Astrocyte (in vitro differentiated cells and primary cell): ENCODE results near the gene SPNS3. TPM values are rescaled to one million over a fixed set of nuclear protein-coding genes. Genes with fewer than 3 reads are reported as not detected.

Source experiments
- DNase-seq: peaks from one replicate; pipeline ENCODE4 v3.0.0-alpha.2; 2010; ENCODE audit warnings: low read depth
- FAIRE-seq: peaks from 2 replicates; lab custom pipeline; 2011; peaks lifted over from hg19 to GRCh38; lab: Jason Lieb, UNC
- H2AFZ ChIP-seq: 2 replicates; pipeline ENCODE4 v1.6.0; 2012; ENCODE audit warnings: low read depth, low read length, inconsistent platforms
- H3K27ac ChIP-seq: 2 replicates; pipeline ENCODE4 v1.5.1; 2011; ENCODE audit warnings: low read depth, low read length, inconsistent platforms
- H3K27me3 ChIP-seq: 2 replicates; pipeline ENCODE4 v1.6.0; 2011; ENCODE audit warnings: low read length, inconsistent platforms; ENCODE audit not compliant: insufficient read depth
- H3K36me3 ChIP-seq: 2 replicates; pipeline ENCODE4 v1.5.1; 2011; ENCODE audit warnings: low read length, inconsistent platforms; ENCODE audit not compliant: insufficient read depth
- H3K4me1 ChIP-seq: 2 replicates; pipeline ENCODE4 v1.5.1; 2011; ENCODE audit warnings: low read length, inconsistent platforms; ENCODE audit not compliant: insufficient read depth
- H3K4me2 ChIP-seq: 2 replicates; pipeline ENCODE4 v1.6.0; 2012; ENCODE audit warnings: low read length, inconsistent platforms
- H3K4me3 ChIP-seq: 2 replicates; pipeline ENCODE4 v1.5.1; 2011; ENCODE audit warnings: low read depth, mild to moderate bottlenecking, low read length, inconsistent platforms; ENCODE audit not compliant: insufficient read depth
- H3K79me2 ChIP-seq: 2 replicates; pipeline ENCODE4 v1.6.0; 2012; ENCODE audit warnings: mild to moderate bottlenecking, low read length, inconsistent platforms; ENCODE audit not compliant: insufficient read depth
- H3K9ac ChIP-seq: 2 replicates; pipeline ENCODE4 v1.6.0; 2012; ENCODE audit warnings: mild to moderate bottlenecking, low read length, inconsistent platforms
- H3K9me3 ChIP-seq: 2 replicates; pipeline ENCODE4 v1.5.1; 2012; ENCODE audit warnings: low read depth, mild to moderate bottlenecking, low read length, inconsistent platforms; ENCODE audit not compliant: insufficient read depth
- H4K20me1 ChIP-seq: 2 replicates; pipeline ENCODE4 v1.6.0; 2012; ENCODE audit warnings: low read length, inconsistent platforms; ENCODE audit not compliant: insufficient read depth
- H3K27ac Mint-ChIP-seq: one replicate; pipeline ENCODE4 v1.8.0; 2021; ENCODE audit warnings: mild to moderate bottlenecking, mixed read lengths; ENCODE audit not compliant: unreplicated experiment
- H3K27me3 Mint-ChIP-seq: one replicate; pipeline ENCODE4 v1.8.0; 2021; ENCODE audit warnings: low read depth, mixed read lengths; ENCODE audit not compliant: unreplicated experiment
- H3K36me3 Mint-ChIP-seq: one replicate; pipeline ENCODE4 v1.8.0; 2021; ENCODE audit warnings: low read depth, mixed read lengths; ENCODE audit not compliant: unreplicated experiment
- H3K4me1 Mint-ChIP-seq: one replicate; pipeline ENCODE4 v1.8.0; 2021; ENCODE audit warnings: low read depth, mixed read lengths; ENCODE audit not compliant: unreplicated experiment
- H3K4me3 Mint-ChIP-seq: one replicate; pipeline ENCODE4 v1.8.0; 2021; ENCODE audit warnings: mild to moderate bottlenecking, moderate library complexity, mixed read lengths; ENCODE audit not compliant: unreplicated experiment
- H3K9me3 Mint-ChIP-seq: one replicate; pipeline ENCODE4 v1.8.0; 2021; ENCODE audit warnings: mild to moderate bottlenecking, mixed read lengths; ENCODE audit not compliant: unreplicated experiment
- EZH2 ChIP-seq: IDR thresholded peaks from 2 replicates; pipeline ENCODE4 v1.6.1; 2012; ENCODE audit warnings: mild to moderate bottlenecking, low read length, inconsistent platforms; ENCODE audit not compliant: insufficient read depth
- total RNA-seq: library from RNA; stranded (reverse); gene quantifications from 2 replicates; pipeline ENCODE4 v1.2.1, GENCODE V29; 2021
- TF ChIP-seq, protein P1 (sequence below): IDR thresholded peaks from 2 replicates; pipeline ENCODE4 v1.5.1; 2011; ENCODE audit warnings: low read depth, mild to moderate bottlenecking, inconsistent platforms, low read length, moderate library complexity; ENCODE audit not compliant: insufficient read depth

Gene SPNS3
- total RNA-seq, 1 donor from 2014 or later: not detected

DNA sequence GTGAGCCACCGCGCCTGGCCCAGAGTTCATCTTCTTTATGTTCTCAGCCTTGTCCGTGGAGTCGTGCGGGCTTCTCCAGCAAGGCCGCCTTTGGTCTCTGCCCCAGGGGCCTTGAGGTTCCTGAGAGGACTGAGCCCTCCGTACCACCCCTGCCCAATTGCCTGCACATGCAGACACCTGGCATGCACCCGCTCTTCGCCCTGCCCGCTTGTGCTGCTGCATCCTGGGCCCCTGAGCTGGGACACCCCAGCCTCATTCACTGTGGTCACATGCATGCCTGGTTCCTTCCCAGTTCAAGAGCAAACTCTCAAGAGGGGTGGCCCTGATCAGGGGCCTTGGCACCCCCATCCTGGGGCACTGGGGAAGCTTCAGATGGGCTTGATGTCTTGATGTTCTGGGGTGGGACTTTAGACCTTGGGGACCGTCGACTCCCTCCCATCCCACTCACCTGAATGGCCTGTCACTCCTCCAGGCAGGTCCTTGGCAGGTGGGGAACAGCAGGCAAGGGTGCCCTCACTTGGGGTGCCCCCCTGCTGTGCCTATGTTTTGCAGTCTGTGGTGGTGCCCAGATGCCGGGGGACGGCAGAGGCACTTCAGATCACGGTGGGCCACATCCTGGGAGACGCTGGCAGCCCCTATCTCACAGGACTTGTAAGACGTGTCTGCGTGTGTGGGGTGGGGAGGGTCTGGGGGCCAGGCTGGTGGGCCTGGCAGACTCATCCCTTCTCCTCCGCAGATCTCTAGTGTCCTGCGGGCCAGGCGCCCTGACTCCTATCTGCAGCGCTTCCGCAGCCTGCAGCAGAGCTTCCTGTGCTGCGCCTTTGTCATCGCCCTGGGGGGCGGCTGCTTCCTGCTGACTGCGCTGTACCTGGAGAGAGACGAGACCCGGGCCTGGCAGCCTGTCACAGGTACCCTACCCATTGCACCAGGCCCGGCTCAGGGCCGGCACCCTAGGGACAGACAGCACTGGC is 52.2 kb downstream of the SPNS3 start:
- Histone ChIP-seq H3K27me3 (no peaks in the 10 kb centered on the region), H3K9ac (no peak overlapping the region), H3K36me3 (no peaks in the 10 kb centered on the region), H3K79me2 (no peaks in the 10 kb centered on the region), H3K4me1 (peaks cover 10% of the 10 kb centered on the region), H3K4me3 (no peak overlapping the region), H3K27ac (no peak overlapping the region), H2AFZ (no peak overlapping the region), H3K4me2 (no peak overlapping the region), H4K20me1 (no peaks in the 10 kb centered on the region), H3K9me3 (no peaks in the 10 kb centered on the region)
- no peaks in the 10 kb centered on the region for H3K36me3 Mint-ChIP-seq
- DNase-seq (no peak), FAIRE-seq (no peak)
- no peak for TF ChIP-seq EZH2
- TF ChIP-seq, protein P1, sequence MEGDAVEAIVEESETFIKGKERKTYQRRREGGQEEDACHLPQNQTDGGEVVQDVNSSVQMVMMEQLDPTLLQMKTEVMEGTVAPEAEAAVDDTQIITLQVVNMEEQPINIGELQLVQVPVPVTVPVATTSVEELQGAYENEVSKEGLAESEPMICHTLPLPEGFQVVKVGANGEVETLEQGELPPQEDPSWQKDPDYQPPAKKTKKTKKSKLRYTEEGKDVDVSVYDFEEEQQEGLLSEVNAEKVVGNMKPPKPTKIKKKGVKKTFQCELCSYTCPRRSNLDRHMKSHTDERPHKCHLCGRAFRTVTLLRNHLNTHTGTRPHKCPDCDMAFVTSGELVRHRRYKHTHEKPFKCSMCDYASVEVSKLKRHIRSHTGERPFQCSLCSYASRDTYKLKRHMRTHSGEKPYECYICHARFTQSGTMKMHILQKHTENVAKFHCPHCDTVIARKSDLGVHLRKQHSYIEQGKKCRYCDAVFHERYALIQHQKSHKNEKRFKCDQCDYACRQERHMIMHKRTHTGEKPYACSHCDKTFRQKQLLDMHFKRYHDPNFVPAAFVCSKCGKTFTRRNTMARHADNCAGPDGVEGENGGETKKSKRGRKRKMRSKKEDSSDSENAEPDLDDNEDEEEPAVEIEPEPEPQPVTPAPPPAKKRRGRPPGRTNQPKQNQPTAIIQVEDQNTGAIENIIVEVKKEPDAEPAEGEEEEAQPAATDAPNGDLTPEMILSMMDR: no peak
- H3K27ac Mint-ChIP-seq: no peak overlapping the region
- no peaks in the 10 kb centered on the region for H3K9me3 Mint-ChIP-seq
- H3K4me3 Mint-ChIP-seq: no peak overlapping the region
- peaks cover 20% of the 10 kb centered on the region for H3K27me3 Mint-ChIP-seq
- peaks cover 10% of the 10 kb centered on the region for H3K4me1 Mint-ChIP-seq

DNA sequence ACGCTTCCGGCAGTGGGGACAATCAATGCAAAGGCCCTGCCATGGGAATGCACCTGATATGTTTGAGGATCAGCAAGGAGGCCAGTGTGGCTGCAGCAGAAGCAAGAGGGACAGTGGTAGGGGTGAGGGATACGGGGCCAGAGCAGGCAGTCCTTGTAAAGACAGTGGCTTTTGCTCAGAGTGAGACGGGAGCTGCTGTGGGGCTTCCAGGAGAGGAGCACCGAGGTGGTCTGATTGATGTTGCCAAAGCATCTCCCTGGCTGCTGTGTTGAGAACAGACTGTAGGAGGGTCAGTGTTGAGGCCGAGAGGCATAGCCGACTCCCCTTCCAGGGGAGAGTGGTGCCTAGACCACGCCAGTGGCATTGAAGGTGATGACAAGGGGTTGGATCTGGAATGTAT is 53.6 kb downstream of the SPNS3 start:
- H3K27me3 Mint-ChIP-seq: peaks cover 19% of the 10 kb centered on the region
- Histone ChIP-seq H3K79me2 (no peaks in the 10 kb centered on the region), H3K4me1 (peaks cover 10% of the 10 kb centered on the region), H3K4me2 (no peak overlapping the region), H3K36me3 (no peaks in the 10 kb centered on the region), H3K27ac (no peak overlapping the region), H3K4me3 (no peak overlapping the region), H3K9me3 (no peaks in the 10 kb centered on the region), H2AFZ (no peak overlapping the region), H3K9ac (no peak overlapping the region), H4K20me1 (no peaks in the 10 kb centered on the region), H3K27me3 (peaks cover 4% of the 10 kb centered on the region)
- H3K4me1 Mint-ChIP-seq: peaks cover 6% of the 10 kb centered on the region
- TF ChIP-seq EZH2: no peak
- TF ChIP-seq, protein P1: no peak
- DNase-seq (no peak), FAIRE-seq (no peak)
- H3K36me3 Mint-ChIP-seq: no peaks in the 10 kb centered on the region
- no peaks in the 10 kb centered on the region for H3K9me3 Mint-ChIP-seq
- H3K4me3 Mint-ChIP-seq: no peak overlapping the region
- no peak overlapping the region for H3K27ac Mint-ChIP-seq
